ENCODE data around the gene KIFAP3.

- TF ChIP-seq, protein P1, sequence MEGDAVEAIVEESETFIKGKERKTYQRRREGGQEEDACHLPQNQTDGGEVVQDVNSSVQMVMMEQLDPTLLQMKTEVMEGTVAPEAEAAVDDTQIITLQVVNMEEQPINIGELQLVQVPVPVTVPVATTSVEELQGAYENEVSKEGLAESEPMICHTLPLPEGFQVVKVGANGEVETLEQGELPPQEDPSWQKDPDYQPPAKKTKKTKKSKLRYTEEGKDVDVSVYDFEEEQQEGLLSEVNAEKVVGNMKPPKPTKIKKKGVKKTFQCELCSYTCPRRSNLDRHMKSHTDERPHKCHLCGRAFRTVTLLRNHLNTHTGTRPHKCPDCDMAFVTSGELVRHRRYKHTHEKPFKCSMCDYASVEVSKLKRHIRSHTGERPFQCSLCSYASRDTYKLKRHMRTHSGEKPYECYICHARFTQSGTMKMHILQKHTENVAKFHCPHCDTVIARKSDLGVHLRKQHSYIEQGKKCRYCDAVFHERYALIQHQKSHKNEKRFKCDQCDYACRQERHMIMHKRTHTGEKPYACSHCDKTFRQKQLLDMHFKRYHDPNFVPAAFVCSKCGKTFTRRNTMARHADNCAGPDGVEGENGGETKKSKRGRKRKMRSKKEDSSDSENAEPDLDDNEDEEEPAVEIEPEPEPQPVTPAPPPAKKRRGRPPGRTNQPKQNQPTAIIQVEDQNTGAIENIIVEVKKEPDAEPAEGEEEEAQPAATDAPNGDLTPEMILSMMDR (conservative IDR thresholded peaks at IDR 0.05): no peak
- no peak for TF ChIP-seq ZFX (IDR thresholded peaks at IDR 0.05)
These were observed 173.4 kb downstream of the KIFAP3 start for GRCh38 chr1:169901115-169901514.

Measured in C4-2B (cell line).